GM12878 (cell line): ENCODE results near the gene SLC16A10. TPM values are rescaled to one million over a fixed set of nuclear protein-coding genes. Genes with fewer than 3 reads are reported as not detected.

Source experiments
- ATAC-seq: fragments of 200-7000 bp; cut with Tn5 transposase; 3 replicates; pipeline ENCODE4 v1.9.1; 2020; ENCODE audit warnings: mild to moderate bottlenecking, moderate library complexity
- BruUV-seq: library from RNA; stranded (reverse); fragments of 400-500 nt; replicated peaks from 2 replicates; lab custom pipeline; 2021; lab: Mats Ljungman, UMichigan
- CTCF ChIA-PET: fragments of 300-600 bp; sonication (Branson Sonifier 250); formaldehyde crosslinking; extraction: SDS; loops from one replicate; lab custom pipeline; 2021; ENCODE audit warnings: inconsistent platforms; lab: Yijun Ruan, JAX
- POLR2A ChIA-PET: fragments of 350-600 bp; formaldehyde crosslinking; extraction: SDS; loops from one replicate; lab custom pipeline; 2021; ENCODE audit warnings: inconsistent platforms; lab: Charles Lee
- RAD21 ChIA-PET: fragments of 300-600 bp; sonication (Branson Sonifier 250); formaldehyde crosslinking; loops from one replicate; lab custom pipeline; 2023; ENCODE audit warnings: antibody characterized with exemption; ENCODE audit not compliant: unreplicated experiment; lab: Charles Lee
- SMC1A ChIA-PET: fragments of 300-600 bp; sonication (Branson Sonifier 250); formaldehyde crosslinking; loops from one replicate; lab custom pipeline; 2023; ENCODE audit not compliant: unreplicated experiment, uncharacterized antibody; lab: Charles Lee
- DNase-seq: peaks from one replicate; pipeline ENCODE4 v3.0.0-alpha.2; 2011; ENCODE audit warnings: low read depth, low spot score
- FAIRE-seq: peaks from 3 replicates; lab custom pipeline; 2011; peaks lifted over from hg19 to GRCh38; lab: Jason Lieb, UNC
- H2AFZ ChIP-seq: 2 replicates; pipeline ENCODE4 v1.6.0; 2011; ENCODE audit warnings: low read depth, low read length, control low read depth; ENCODE audit not compliant: control insufficient read depth
- H3K27ac ChIP-seq: 2 replicates; pipeline ENCODE4 v1.5.1; 2011; ENCODE audit warnings: control low read depth; ENCODE audit not compliant: control insufficient read depth, insufficient read depth
- H3K27me3 ChIP-seq, 2 experiments: replicated peaks in 1 of 2; 2 replicates each; pipeline versions ENCODE4 v1.6.0 to v1.6.1; 2011; ENCODE audit warnings: low read length in 1 of 2; ENCODE audit not compliant: control insufficient read depth in 2 of 2, insufficient read depth in 2 of 2
- H3K36me3 ChIP-seq, 2 experiments: 2 replicates each; pipeline ENCODE4 v1.5.1; 2011; ENCODE audit warnings: low read length in 1 of 2; ENCODE audit not compliant: control insufficient read depth in 2 of 2, insufficient read depth in 2 of 2
- H3K4me1 ChIP-seq: 2 replicates; pipeline ENCODE4 v1.6.1; 2011; ENCODE audit warnings: mild to moderate bottlenecking, low read length, moderate library complexity, mixed read lengths; ENCODE audit not compliant: control insufficient read depth, insufficient read depth
- H3K4me2 ChIP-seq: 2 replicates; pipeline ENCODE4 v1.6.0; 2011; ENCODE audit warnings: control low read depth; ENCODE audit not compliant: control insufficient read depth, insufficient read depth
- H3K4me3 ChIP-seq: fragments of 200-600 bp; sonication (generic); 2 replicates; pipeline ENCODE4 v1.5.1; 2016
- H3K79me2 ChIP-seq: 2 replicates; pipeline ENCODE4 v1.6.0; 2011; ENCODE audit warnings: low read length; ENCODE audit not compliant: control insufficient read depth, insufficient read depth
- H3K9ac ChIP-seq: 2 replicates; pipeline ENCODE4 v1.8.0; 2011; ENCODE audit warnings: low read length, control low read depth, mixed read lengths; ENCODE audit not compliant: control insufficient read depth, insufficient read depth
- H3K9me3 ChIP-seq: replicated peaks from 3 replicates; pipeline ENCODE4 v1.5.1; 2011; ENCODE audit warnings: mild to moderate bottlenecking, low read length; ENCODE audit not compliant: control insufficient read depth, insufficient read depth
- H4K20me1 ChIP-seq: 2 replicates; pipeline ENCODE4 v1.6.0; 2011; ENCODE audit not compliant: control insufficient read depth, insufficient read depth
- BMI1 ChIP-seq: fragments of 450-650 bp; IDR thresholded peaks from 2 replicates; pipeline ENCODE4 v1.6.1; 2016; ENCODE audit warnings: mild to moderate bottlenecking, moderate library complexity, borderline replicate concordance
- KAT2A ChIP-seq: conservative IDR thresholded peaks from 2 replicates; pipeline ENCODE4 v1.6.1; 2011; ENCODE audit warnings: low read depth, low read length; ENCODE audit not compliant: control insufficient read depth
- MXI1 ChIP-seq: fragments of 150-350 bp; IDR thresholded peaks from 2 replicates; pipeline ENCODE4 v1.6.1; 2011; ENCODE audit warnings: low read depth, mild to moderate bottlenecking, inconsistent platforms, low read length, improper control_type of control experiment
- PAX5 ChIP-seq: IDR thresholded peaks from 2 replicates; pipeline ENCODE4 v1.6.1; 2011; ENCODE audit warnings: low read depth, low read length, borderline replicate concordance
- POLR2A ChIP-seq: IDR thresholded peaks from 2 replicates; pipeline ENCODE4 v1.6.1; 2011; ENCODE audit warnings: low read depth, mild to moderate bottlenecking, low read length
- SKIL ChIP-seq: fragments of 450-650 bp; IDR thresholded peaks from 2 replicates; pipeline ENCODE4 v1.6.1; 2017; ENCODE audit warnings: mild to moderate bottlenecking, low read depth, inconsistent platforms; ENCODE audit not compliant: poor library complexity, severe bottlenecking
- SMC3 ChIP-seq: IDR thresholded peaks from 2 replicates; pipeline ENCODE4 v1.6.1; 2011; ENCODE audit warnings: low read length, improper control_type of control experiment, borderline replicate concordance
- TARDBP ChIP-seq: IDR thresholded peaks from 2 replicates; pipeline ENCODE4 v1.6.1; 2016; ENCODE audit warnings: borderline replicate concordance
- USF2 ChIP-seq: IDR thresholded peaks from 2 replicates; pipeline ENCODE4 v1.6.1; 2011; ENCODE audit warnings: low read depth, low read length, improper control_type of control experiment, borderline replicate concordance
- YBX1 ChIP-seq: fragments of 450-650 bp; IDR thresholded peaks from 2 replicates; pipeline ENCODE4 v1.6.1; 2016; ENCODE audit warnings: antibody characterized with exemption
- ZNF274 ChIP-seq: IDR thresholded peaks from one replicate; pipeline ENCODE4 v1.8.0; 2011; ENCODE audit not compliant: insufficient read length, insufficient read depth
- ZNF384 ChIP-seq: IDR thresholded peaks from 2 replicates; pipeline ENCODE4 v1.6.1; 2012; ENCODE audit warnings: low read depth, mild to moderate bottlenecking, low read length, improper control_type of control experiment, borderline replicate concordance
- in situ Hi-C: fragments of 300-500 bp; cut with MboI; formaldehyde crosslinking; loops from 9 replicates; pipeline ENCODE4 v1.14.3; 2018; ENCODE audit warnings: mixed read lengths
- intact Hi-C: fragments of 100-400 bp; cut with micrococcal nuclease; formaldehyde crosslinking; loops from one replicate; pipeline ENCODE4 v1.14.2; 2022; ENCODE audit not compliant: unreplicated experiment
- polyA plus RNA-seq, 11 experiments: library from polyadenylated mRNA; depleted of rRNA in 4 of 11; unstranded in 6 of 11; stranded (reverse) in 5 of 11; fragments of >200 nt; fragmentation: Nextera tagmentation in 4 of 11; fragmentation: Illumina TruSeq in 1 of 11; extraction: Ambion mirVana in 4 of 11; extraction: Trizol in 1 of 11; gene quantifications; 1 replicate in 1 of 11; 2 replicates in 10 of 11; pipeline versions ENCODE4 v1.2.1 to v1.2.3, GENCODE V29; 2011 to 2016; ENCODE audit warnings: inconsistent platforms in 2 of 11, missing spikeins in 2 of 11, low read depth in 1 of 11
- total RNA-seq, 4 experiments: library from RNA; depleted of rRNA in 3 of 4; stranded (reverse); fragments of >200 nt in 3 of 4; fragmentation: Illumina TruSeq in 1 of 4; extraction: Trizol in 1 of 4; gene quantifications; 2 replicates each; pipeline versions ENCODE4 v1.2.1 to v1.2.3, GENCODE V29; 2013 to 2021
- TF ChIP-seq, protein P1 (sequence below): fragments of 450-650 bp; IDR thresholded peaks from 2 replicates; pipeline ENCODE4 v1.6.1; 2017; ENCODE audit warnings: mild to moderate bottlenecking, moderate library complexity

The SLC16A10 gene
- total and polyA plus RNA-seq, 10 of the 15 experiments (the other 5 are each of a cell fraction or from before 2014, with no cell fraction given), result 2.3 to 19.0 (median 8.0) TPM

DNA sequence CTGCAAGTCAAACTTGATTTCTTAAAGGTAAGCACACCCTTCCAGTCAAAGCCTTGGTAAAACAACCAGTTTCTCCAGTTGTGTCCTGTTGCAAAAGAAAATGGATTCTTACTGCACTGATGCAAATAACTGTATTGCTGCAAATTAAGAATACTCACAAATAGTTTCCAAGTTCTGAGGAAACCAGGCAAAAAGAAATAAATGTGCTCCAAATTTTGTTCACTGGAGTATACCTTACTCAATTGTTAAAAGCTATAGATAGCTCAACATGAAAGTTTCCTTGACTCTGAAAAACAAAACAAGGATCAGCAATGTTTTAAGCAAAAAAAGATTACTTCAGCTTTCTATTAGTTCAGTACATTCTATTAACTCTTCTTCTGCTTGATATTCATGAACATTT lies 75.2 kb downstream of the SLC16A10 start:
- H3K27me3 ChIP-seq, result no peaks in the 10 kb centered on the region
- H2AFZ ChIP-seq, result no peak overlapping the region
- no TSS peak for BruUV-seq
- in situ Hi-C loops (no loop called here), intact Hi-C loops (no loop called here)
- no peaks in the 10 kb centered on the region for H4K20me1 ChIP-seq
- H3K27ac ChIP-seq, result no peak overlapping the region
- no peaks in the 10 kb centered on the region for H3K79me2 ChIP-seq
- ChIA-PET POLR2A (no interaction called here), CTCF (no interaction called here), SMC1A (interaction anchor here (0.6 kb wide), 1 partner anchor 139 kb away, joined by 4 read pairs; no protein-coding TSS in a partner anchor), RAD21 (no interaction called here)
- no peak for DNase-seq
- no peak for ATAC-seq
- H3K4me2 ChIP-seq, result no peak overlapping the region
- no peaks in the 10 kb centered on the region; the same call in 1 of the 3 replicates for H3K9me3 ChIP-seq
- H3K4me1 ChIP-seq, result peaks cover under 1% of the 10 kb centered on the region; the same call in 1 of the 2 replicates
- H3K36me3 ChIP-seq, result no peaks in the 10 kb centered on the region
- H3K4me3 ChIP-seq, result no peak overlapping the region
- H3K9ac ChIP-seq, result no peak overlapping the region
- FAIRE-seq, result no peak
- no peak for TF ChIP-seq MXI1
- no peak for TF ChIP-seq BMI1
- TF ChIP-seq SMC3, result no peak
- TF ChIP-seq ZNF274, result no peak
- no peak for TF ChIP-seq POLR2A
- TF ChIP-seq PAX5, result no peak
- no peak for TF ChIP-seq SKIL
- TF ChIP-seq USF2, result no peak
- TF ChIP-seq, protein P1, sequence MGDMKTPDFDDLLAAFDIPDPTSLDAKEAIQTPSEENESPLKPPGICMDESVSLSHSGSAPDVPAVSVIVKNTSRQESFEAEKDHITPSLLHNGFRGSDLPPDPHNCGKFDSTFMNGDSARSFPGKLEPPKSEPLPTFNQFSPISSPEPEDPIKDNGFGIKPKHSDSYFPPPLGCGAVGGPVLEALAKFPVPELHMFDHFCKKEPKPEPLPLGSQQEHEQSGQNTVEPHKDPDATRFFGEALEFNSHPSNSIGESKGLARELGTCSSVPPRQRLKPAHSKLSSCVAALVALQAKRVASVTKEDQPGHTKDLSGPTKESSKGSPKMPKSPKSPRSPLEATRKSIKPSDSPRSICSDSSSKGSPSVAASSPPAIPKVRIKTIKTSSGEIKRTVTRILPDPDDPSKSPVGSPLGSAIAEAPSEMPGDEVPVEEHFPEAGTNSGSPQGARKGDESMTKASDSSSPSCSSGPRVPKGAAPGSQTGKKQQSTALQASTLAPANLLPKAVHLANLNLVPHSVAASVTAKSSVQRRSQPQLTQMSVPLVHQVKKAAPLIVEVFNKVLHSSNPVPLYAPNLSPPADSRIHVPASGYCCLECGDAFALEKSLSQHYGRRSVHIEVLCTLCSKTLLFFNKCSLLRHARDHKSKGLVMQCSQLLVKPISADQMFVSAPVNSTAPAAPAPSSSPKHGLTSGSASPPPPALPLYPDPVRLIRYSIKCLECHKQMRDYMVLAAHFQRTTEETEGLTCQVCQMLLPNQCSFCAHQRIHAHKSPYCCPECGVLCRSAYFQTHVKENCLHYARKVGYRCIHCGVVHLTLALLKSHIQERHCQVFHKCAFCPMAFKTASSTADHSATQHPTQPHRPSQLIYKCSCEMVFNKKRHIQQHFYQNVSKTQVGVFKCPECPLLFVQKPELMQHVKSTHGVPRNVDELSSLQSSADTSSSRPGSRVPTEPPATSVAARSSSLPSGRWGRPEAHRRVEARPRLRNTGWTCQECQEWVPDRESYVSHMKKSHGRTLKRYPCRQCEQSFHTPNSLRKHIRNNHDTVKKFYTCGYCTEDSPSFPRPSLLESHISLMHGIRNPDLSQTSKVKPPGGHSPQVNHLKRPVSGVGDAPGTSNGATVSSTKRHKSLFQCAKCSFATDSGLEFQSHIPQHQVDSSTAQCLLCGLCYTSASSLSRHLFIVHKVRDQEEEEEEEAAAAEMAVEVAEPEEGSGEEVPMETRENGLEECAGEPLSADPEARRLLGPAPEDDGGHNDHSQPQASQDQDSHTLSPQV, result no peak
- TF ChIP-seq YBX1, result no peak
- no peak for TF ChIP-seq ZNF384
- no peak for TF ChIP-seq TARDBP
- TF ChIP-seq KAT2A, result no peak
